WTC11 (cell line): ENCODE results near the gene CCNJL. TPM values are rescaled to one million over a fixed set of nuclear protein-coding genes. Genes with fewer than 3 reads are reported as not detected.
A peak's percentile ranks its signal among the peaks of the same experiment; 100 is the strongest.

Experiments used
- ATAC-seq: fragments of 200-7000 bp; cut with Tn5 transposase; 2 replicates; pipeline ENCODE4 v1.10.0; 2021; ENCODE audit warnings: mild to moderate bottlenecking, moderate library complexity
- CTCF ChIA-PET: fragments of 300-600 bp; sonication (Branson Sonifier 250); formaldehyde crosslinking; loops from one replicate; lab custom pipeline; 2021; ENCODE audit warnings: antibody characterized with exemption; lab: Charles Lee
- POLR2A ChIA-PET: fragments of 350-600 bp; sonication (Branson Sonifier 250); formaldehyde crosslinking; loops from one replicate; lab custom pipeline; 2021; ENCODE audit warnings: antibody characterized with exemption; lab: Charles Lee
- DNase-seq: peaks from one replicate; pipeline ENCODE4 v3.0.0; 2021; ENCODE audit warnings: low spot score
- H3K27ac Mint-ChIP-seq: 2 replicates; pipeline ENCODE4 v1.8.0; 2021; ENCODE audit warnings: mixed read lengths
- H3K27me3 Mint-ChIP-seq: 2 replicates; pipeline ENCODE4 v1.8.0; 2021; ENCODE audit warnings: low read depth, mild to moderate bottlenecking, moderate library complexity, mixed read lengths
- H3K36me3 Mint-ChIP-seq: 2 replicates; pipeline ENCODE4 v1.8.0; 2021; ENCODE audit warnings: mixed read lengths
- H3K4me1 Mint-ChIP-seq: 2 replicates; pipeline ENCODE4 v1.8.0; 2022; ENCODE audit warnings: mixed read lengths
- H3K4me3 Mint-ChIP-seq: 2 replicates; pipeline ENCODE4 v1.8.0; 2021; ENCODE audit warnings: mild to moderate bottlenecking, moderate library complexity, mixed read lengths
- H3K9me3 Mint-ChIP-seq: 2 replicates; pipeline ENCODE4 v1.8.0; 2021; ENCODE audit warnings: mixed read lengths
- FOXP1 ChIP-seq: sonication (generic); formaldehyde crosslinking; IDR thresholded peaks from 2 replicates; pipeline ENCODE4 v1.8.0; 2022; ENCODE audit warnings: missing genetic modification reagents, mild to moderate bottlenecking, moderate library complexity, borderline replicate concordance
- GRHL2 ChIP-seq: fragments of 250-450 bp; sonication (Bioruptor Pico); IDR thresholded peaks from 2 replicates; pipeline ENCODE4 v1.8.0; 2022; ENCODE audit warnings: mild to moderate bottlenecking, moderate library complexity; ENCODE audit not compliant: insufficient replicate concordance, severe bottlenecking
- GTF2I ChIP-seq: fragments of 250-450 bp; sonication (Bioruptor Pico); conservative IDR thresholded peaks from 2 replicates; pipeline ENCODE4 v1.4.0; 2021; ENCODE audit warnings: mild to moderate bottlenecking
- NFATC4 ChIP-seq: fragments of 250-450 bp; sonication (Bioruptor Pico); IDR thresholded peaks from 2 replicates; pipeline ENCODE4 v1.9.0; 2021; ENCODE audit warnings: mild to moderate bottlenecking
- NR3C1 ChIP-seq: sonication (generic); formaldehyde crosslinking; conservative IDR thresholded peaks from 2 replicates; pipeline ENCODE4 v1.8.1; 2023; ENCODE audit warnings: low read depth, mild to moderate bottlenecking, missing genetic modification reagents
- PRDM15 ChIP-seq: sonication (generic); formaldehyde crosslinking; IDR thresholded peaks from 2 replicates; pipeline ENCODE4 v1.8.0; 2022; ENCODE audit warnings: missing genetic modification reagents
- TP53 ChIP-seq: sonication (generic); formaldehyde crosslinking; IDR thresholded peaks from 2 replicates; pipeline ENCODE4 v1.8.1; 2023; ENCODE audit warnings: mild to moderate bottlenecking, missing genetic modification reagents
- ZBTB21 ChIP-seq: sonication (generic); formaldehyde crosslinking; IDR thresholded peaks from 2 replicates; pipeline ENCODE4 v1.8.1; 2023; ENCODE audit warnings: mild to moderate bottlenecking, missing genetic modification reagents, borderline replicate concordance
- ZNF138 ChIP-seq: sonication (generic); formaldehyde crosslinking; conservative IDR thresholded peaks from 2 replicates; pipeline ENCODE4 v1.8.1; 2022; ENCODE audit warnings: mild to moderate bottlenecking, moderate library complexity, missing genetic modification reagents
- ZNF317 ChIP-seq: sonication (generic); formaldehyde crosslinking; IDR thresholded peaks from 2 replicates; pipeline ENCODE4 v1.8.1; 2023; ENCODE audit warnings: low read depth, mild to moderate bottlenecking, moderate library complexity, missing genetic modification reagents, borderline replicate concordance
- ZNF416 ChIP-seq: fragments of 250-450 bp; sonication (Bioruptor Pico); IDR thresholded peaks from 2 replicates; pipeline ENCODE4 v1.9.0; 2021; ENCODE audit warnings: mild to moderate bottlenecking, inconsistent platforms
- ZNF671 ChIP-seq: fragments of 250-450 bp; sonication (Bioruptor Pico); IDR thresholded peaks from 2 replicates; pipeline ENCODE4 v1.8.0; 2021; ENCODE audit warnings: mild to moderate bottlenecking
- total RNA-seq: library from RNA; stranded (reverse); gene quantifications from 3 replicates; pipeline ENCODE4 v1.2.3, GENCODE V29; 2021
- TF ChIP-seq, protein P1 (sequence below): fragments of 250-450 bp; sonication (Bioruptor Pico); IDR thresholded peaks from 2 replicates; pipeline ENCODE4 v1.9.0; 2021; ENCODE audit warnings: mild to moderate bottlenecking
- TF ChIP-seq, protein P2 (sequence below): fragments of 250-450 bp; sonication (Bioruptor Pico); conservative IDR thresholded peaks from 2 replicates; pipeline ENCODE4 v1.9.0; 2021; ENCODE audit warnings: mild to moderate bottlenecking

The CCNJL gene
- total RNA-seq, 1 experiment from 2014 or later: 31.3 TPM

GRCh38 chr5:160289356-160289651, 23.1 kb downstream of the CCNJL start:
- peaks cover 68% of the 10 kb centered on the region for H3K4me1 Mint-ChIP-seq

GRCh38 chr5:160287378-160288051, 24.8 kb downstream of the CCNJL start:
- ChIA-PET CTCF (interaction anchor here (0.7 to 2.6 kb wide), 20 partner anchors 10 to 266 kb away, joined by 3 to 35 read pairs (median 6); partner anchors contain the start of gene CCNJL), POLR2A (interaction anchor here (0.7 to 2.2 kb wide), 13 partner anchors 20 to 154 kb away, joined by 3 to 18 read pairs (median 4); partner anchors contain the start of genes CCNJL, PTTG1 and SLU7)
- DNase-seq (peak; percentile 86), ATAC-seq (peak; percentile 92)
- Mint-ChIP-seq H3K9me3 (no peaks in the 10 kb centered on the region), H3K27me3 (no peaks in the 10 kb centered on the region), H3K27ac (peak overlapping the region; percentile 99), H3K36me3 (peaks cover 16% of the 10 kb centered on the region), H3K4me3 (peak overlapping the region; percentile 60), H3K4me1 (peaks cover 59% of the 10 kb centered on the region)
- TF ChIP-seq, protein P1, sequence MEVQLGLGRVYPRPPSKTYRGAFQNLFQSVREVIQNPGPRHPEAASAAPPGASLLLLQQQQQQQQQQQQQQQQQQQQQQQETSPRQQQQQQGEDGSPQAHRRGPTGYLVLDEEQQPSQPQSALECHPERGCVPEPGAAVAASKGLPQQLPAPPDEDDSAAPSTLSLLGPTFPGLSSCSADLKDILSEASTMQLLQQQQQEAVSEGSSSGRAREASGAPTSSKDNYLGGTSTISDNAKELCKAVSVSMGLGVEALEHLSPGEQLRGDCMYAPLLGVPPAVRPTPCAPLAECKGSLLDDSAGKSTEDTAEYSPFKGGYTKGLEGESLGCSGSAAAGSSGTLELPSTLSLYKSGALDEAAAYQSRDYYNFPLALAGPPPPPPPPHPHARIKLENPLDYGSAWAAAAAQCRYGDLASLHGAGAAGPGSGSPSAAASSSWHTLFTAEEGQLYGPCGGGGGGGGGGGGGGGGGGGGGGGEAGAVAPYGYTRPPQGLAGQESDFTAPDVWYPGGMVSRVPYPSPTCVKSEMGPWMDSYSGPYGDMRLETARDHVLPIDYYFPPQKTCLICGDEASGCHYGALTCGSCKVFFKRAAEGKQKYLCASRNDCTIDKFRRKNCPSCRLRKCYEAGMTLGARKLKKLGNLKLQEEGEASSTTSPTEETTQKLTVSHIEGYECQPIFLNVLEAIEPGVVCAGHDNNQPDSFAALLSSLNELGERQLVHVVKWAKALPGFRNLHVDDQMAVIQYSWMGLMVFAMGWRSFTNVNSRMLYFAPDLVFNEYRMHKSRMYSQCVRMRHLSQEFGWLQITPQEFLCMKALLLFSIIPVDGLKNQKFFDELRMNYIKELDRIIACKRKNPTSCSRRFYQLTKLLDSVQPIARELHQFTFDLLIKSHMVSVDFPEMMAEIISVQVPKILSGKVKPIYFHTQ: no peak; the same call in 1 of the 2 replicates
- TF ChIP-seq ZBTB21 (CRISPR knock-in tag) (0 out of 2 replicates have a peak, but pooled peaks have one; percentile 23), GRHL2 (CRISPR knock-in tag) (no peak), NR3C1 (CRISPR knock-in tag) (no peak), ZNF317 (no peak), ZNF671 (CRISPR knock-in tag) (peak; percentile 56; the same call in 1 of the 2 replicates), PRDM15 (CRISPR knock-in tag) (no peak), TP53 (CRISPR knock-in tag) (no peak), NFATC4 (CRISPR knock-in tag) (no peak), ZNF138 (CRISPR knock-in tag) (peak; percentile 81; the same call in 1 of the 2 replicates), GTF2I (peak; percentile 73), ZNF416 (CRISPR knock-in tag) (0 out of 2 replicates have a peak, but pooled peaks have one; percentile 47)
- TF ChIP-seq, protein P2, sequence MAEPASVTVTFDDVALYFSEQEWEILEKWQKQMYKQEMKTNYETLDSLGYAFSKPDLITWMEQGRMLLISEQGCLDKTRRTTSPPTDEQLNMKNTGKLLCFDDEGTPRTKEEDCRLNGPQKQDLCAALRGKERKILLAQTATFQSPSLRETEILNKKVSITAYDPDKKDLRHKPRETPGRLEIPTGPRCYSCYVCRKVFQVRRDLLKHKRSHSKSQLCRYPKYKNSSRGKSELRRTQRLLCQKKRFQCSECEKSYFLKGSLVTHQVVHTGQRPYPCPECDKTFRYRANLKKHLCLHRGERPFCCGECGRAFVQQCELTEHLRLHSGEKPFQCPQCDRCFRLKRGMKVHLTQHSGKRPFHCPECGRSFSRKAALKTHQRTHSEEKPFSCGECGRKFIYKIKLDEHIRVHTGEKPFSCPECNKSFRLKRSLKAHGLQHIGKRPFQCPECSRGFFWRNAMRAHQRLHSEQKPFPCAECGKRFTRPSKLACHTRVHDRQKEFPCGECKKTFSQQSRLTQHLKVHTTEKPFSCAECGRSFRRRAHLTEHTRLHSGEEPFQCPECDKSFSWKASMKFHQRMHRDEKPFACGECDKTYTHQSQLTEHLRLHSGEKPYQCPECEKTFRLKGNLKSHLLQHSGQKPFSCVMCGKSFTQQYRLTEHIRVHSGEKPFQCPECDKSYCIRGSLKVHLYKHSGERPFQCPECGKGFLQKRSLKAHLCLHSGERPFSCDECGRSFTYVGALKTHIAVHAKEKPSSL (CRISPR knock-in tag): no peak

More at GRCh38 chr5:160289356-160289651, 23.1 kb downstream of the CCNJL start:
- Mint-ChIP-seq H3K4me3 (peak overlapping the region; percentile 45; the same call in 1 of the 2 replicates), H3K27me3 (no peaks in the 10 kb centered on the region), H3K27ac (peak overlapping the region; percentile 97), H3K36me3 (peaks cover 11% of the 10 kb centered on the region), H3K9me3 (no peaks in the 10 kb centered on the region)
- TF ChIP-seq PRDM15 (CRISPR knock-in tag) (no peak), FOXP1 (CRISPR knock-in tag) (0 out of 2 replicates have a peak, but pooled peaks have one; percentile 29)
- no peak for ATAC-seq
- ChIA-PET POLR2A (no interaction called here), CTCF (interaction anchor here (1.3 kb wide), 1 partner anchor 22 kb away, joined by 3 read pairs; no protein-coding TSS in a partner anchor)
- no peak for DNase-seq
